HTERT RPE-1 (cell line): ENCODE results near the gene CCDC149.

ENCODE experiments used
- in situ Hi-C: fragments of 300-500 bp; cut with MboI; formaldehyde crosslinking; loops from 4 replicates; pipeline ENCODE4 v1.14.3; 2020; ENCODE audit warnings: low sequenced_read_pairs

The CCDC149 gene

GRCh38 chr4:24912252-24913118 is at the start of gene CCDC149:
TSS of gene CCDC149 (minus strand) at chr4:24913042. CDS start at chr4:24912864, 178 bp downstream.
- in situ Hi-C loops, result no loop called here

- in situ Hi-C loops, result no loop called here
These were observed 45.0 kb upstream of the CCDC149 start for GRCh38 chr4:24957886-24958285.

GRCh38 chr4:24956763-24957162 is 43.9 kb upstream of the CCDC149 start:
- in situ Hi-C loops, result no loop called here

- in situ Hi-C loops, result no loop called here
These were observed 43.2 kb upstream of the CCDC149 start for GRCh38 chr4:24956091-24956490.

- in situ Hi-C loops, result no loop called here
These were observed 39.8 kb upstream of the CCDC149 start for GRCh38 chr4:24952667-24953066.

GRCh38 chr4:24949970-24950369 is 37.1 kb upstream of the CCDC149 start:
- in situ Hi-C loops, result no loop called here

GRCh38 chr4:24937917-24938281 is 25.1 kb upstream of the CCDC149 start:
- in situ Hi-C loops, result no loop called here

GRCh38 chr4:24937176-24937916 is 24.5 kb upstream of the CCDC149 start:
- in situ Hi-C loops, result no loop called here

- in situ Hi-C loops, result no loop called here
These were observed 23.0 kb upstream of the CCDC149 start for GRCh38 chr4:24935856-24936255.

- in situ Hi-C loops, result no loop called here
These were observed 21.5 kb upstream of the CCDC149 start for GRCh38 chr4:24934311-24934710.

- in situ Hi-C loops, result no loop called here
These were observed 20.9 kb upstream of the CCDC149 start for GRCh38 chr4:24933684-24934275.

- in situ Hi-C loops, result no loop called here
These were observed 19.8 kb upstream of the CCDC149 start for GRCh38 chr4:24932515-24933225.

- in situ Hi-C loops, result no loop called here
These were observed 17.3 kb upstream of the CCDC149 start for GRCh38 chr4:24930151-24930550.

GRCh38 chr4:24928708-24929107 is 15.9 kb upstream of the CCDC149 start:
- in situ Hi-C loops, result no loop called here

- in situ Hi-C loops, result no loop called here
These were observed 14.2 kb upstream of the CCDC149 start for GRCh38 chr4:24927049-24927448.

GRCh38 chr4:24924309-24924781 is 11.5 kb upstream of the CCDC149 start:
- in situ Hi-C loops, result no loop called here

GRCh38 chr4:24923550-24923949 is 10.7 kb upstream of the CCDC149 start:
- in situ Hi-C loops, result no loop called here

GRCh38 chr4:24923002-24923401 is 10.2 kb upstream of the CCDC149 start:
- in situ Hi-C loops, result no loop called here

- in situ Hi-C loops, result no loop called here
These were observed 9.6 kb upstream of the CCDC149 start for GRCh38 chr4:24922416-24922815.

- in situ Hi-C loops, result no loop called here
These were observed 8.6 kb upstream of the CCDC149 start for GRCh38 chr4:24921491-24921890.

- in situ Hi-C loops, result no loop called here
These were observed 7.2 kb upstream of the CCDC149 start for GRCh38 chr4:24920008-24920407.
